Testis (tissue), 2 donors: ENCODE results near the gene IGSF9.

Source experiments
- POLR2A ChIP-seq: fragments of 450-650 bp; IDR thresholded peaks from one replicate; pipeline ENCODE4 v1.6.1; 2017; ENCODE audit warnings: antibody characterized with exemption, mild to moderate bottlenecking, moderate library complexity
- TF ChIP-seq, protein P1 (sequence below), 3 experiments: fragments of 450-650 bp in 2 of 3; fragments of 200-600 bp in 1 of 3; sonication (generic) in 1 of 3; IDR thresholded peaks; one replicate each; pipeline ENCODE4 v1.5.1; 2016 to 2019; ENCODE audit warnings: antibody characterized with exemption in 3 of 3, mild to moderate bottlenecking in 2 of 3, moderate library complexity in 1 of 3

DNA sequence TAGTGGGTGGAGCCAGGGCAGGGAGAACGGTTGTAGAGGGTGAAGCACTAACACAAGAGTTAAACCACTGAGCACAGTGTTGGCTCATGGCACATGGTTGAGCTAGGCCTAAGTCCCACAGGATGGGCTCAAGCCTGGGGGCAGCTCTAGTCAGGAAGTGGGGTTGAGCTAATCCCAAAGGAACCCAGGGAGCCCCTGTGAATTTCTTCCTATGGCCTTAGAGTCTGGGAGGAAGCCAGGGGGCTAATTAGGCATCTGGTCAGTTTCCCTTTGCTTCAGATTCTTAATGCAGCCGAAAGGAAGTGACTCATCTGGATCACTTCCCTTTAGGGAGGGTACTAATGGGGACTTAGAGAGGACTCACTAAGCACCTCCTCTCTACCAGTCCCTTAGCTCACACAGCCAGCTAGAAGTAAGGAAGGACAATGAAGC is 55.6 kb downstream of the IGSF9 start:
- TF ChIP-seq, protein P1, sequence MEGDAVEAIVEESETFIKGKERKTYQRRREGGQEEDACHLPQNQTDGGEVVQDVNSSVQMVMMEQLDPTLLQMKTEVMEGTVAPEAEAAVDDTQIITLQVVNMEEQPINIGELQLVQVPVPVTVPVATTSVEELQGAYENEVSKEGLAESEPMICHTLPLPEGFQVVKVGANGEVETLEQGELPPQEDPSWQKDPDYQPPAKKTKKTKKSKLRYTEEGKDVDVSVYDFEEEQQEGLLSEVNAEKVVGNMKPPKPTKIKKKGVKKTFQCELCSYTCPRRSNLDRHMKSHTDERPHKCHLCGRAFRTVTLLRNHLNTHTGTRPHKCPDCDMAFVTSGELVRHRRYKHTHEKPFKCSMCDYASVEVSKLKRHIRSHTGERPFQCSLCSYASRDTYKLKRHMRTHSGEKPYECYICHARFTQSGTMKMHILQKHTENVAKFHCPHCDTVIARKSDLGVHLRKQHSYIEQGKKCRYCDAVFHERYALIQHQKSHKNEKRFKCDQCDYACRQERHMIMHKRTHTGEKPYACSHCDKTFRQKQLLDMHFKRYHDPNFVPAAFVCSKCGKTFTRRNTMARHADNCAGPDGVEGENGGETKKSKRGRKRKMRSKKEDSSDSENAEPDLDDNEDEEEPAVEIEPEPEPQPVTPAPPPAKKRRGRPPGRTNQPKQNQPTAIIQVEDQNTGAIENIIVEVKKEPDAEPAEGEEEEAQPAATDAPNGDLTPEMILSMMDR (IDR thresholded peaks at IDR 0.05): no peak
- no peak for TF ChIP-seq POLR2A
